HEK293T (cell line): ENCODE measurements around the gene H1-8.

Experiments
- CTCF ChIA-PET: fragments of 350-600 bp; formaldehyde crosslinking; extraction: SDS; loops from one replicate; lab custom pipeline; 2021; ENCODE audit warnings: antibody characterized with exemption, inconsistent platforms; lab: Yijun Ruan, JAX
- POLR2A ChIA-PET: fragments of 350-600 bp; formaldehyde crosslinking; extraction: SDS; loops from one replicate; lab custom pipeline; 2020; ENCODE audit warnings: antibody characterized with exemption, inconsistent platforms; lab: Yijun Ruan, JAX
- DNase-seq: peaks from one replicate; pipeline ENCODE4 v3.0.0; 2012; ENCODE audit warnings: mixed read lengths; ENCODE audit errors: extremely low spot score
- ARNT ChIP-seq: fragments of 450-650 bp; IDR thresholded peaks from 2 replicates; pipeline ENCODE4 v1.6.1; 2017; ENCODE audit warnings: mild to moderate bottlenecking
- BHLHE40 ChIP-seq: fragments of 450-650 bp; IDR thresholded peaks from 2 replicates; pipeline ENCODE4 v1.6.1; 2016; ENCODE audit warnings: mild to moderate bottlenecking, moderate library complexity, borderline replicate concordance
- CTBP1 ChIP-seq: fragments of 450-650 bp; IDR thresholded peaks from 2 replicates; pipeline ENCODE4 v1.6.1; 2016; ENCODE audit warnings: borderline replicate concordance
- ELF4 ChIP-seq: fragments of 450-650 bp; IDR thresholded peaks from 2 replicates; pipeline ENCODE4 v1.6.1; 2017; ENCODE audit warnings: antibody characterized with exemption
- FOXA1 ChIP-seq: fragments of 450-650 bp; IDR thresholded peaks from 2 replicates; pipeline ENCODE4 v1.6.1; 2016; ENCODE audit warnings: mild to moderate bottlenecking
- FOXK2 ChIP-seq: fragments of 450-650 bp; IDR thresholded peaks from 2 replicates; pipeline ENCODE4 v1.6.1; 2016; ENCODE audit warnings: mild to moderate bottlenecking
- FOXM1 ChIP-seq: fragments of 450-650 bp; IDR thresholded peaks from 2 replicates; pipeline ENCODE4 v1.6.1; 2017; ENCODE audit warnings: mild to moderate bottlenecking, borderline replicate concordance
- HDGF ChIP-seq: fragments of 450-650 bp; IDR thresholded peaks from 2 replicates; pipeline ENCODE4 v1.6.1; 2017; ENCODE audit warnings: antibody characterized with exemption, borderline replicate concordance
- L3MBTL2 ChIP-seq: fragments of 450-650 bp; conservative IDR thresholded peaks from 2 replicates; pipeline ENCODE4 v1.6.1; 2016; ENCODE audit warnings: mild to moderate bottlenecking
- LEF1 ChIP-seq: fragments of 450-650 bp; IDR thresholded peaks from 2 replicates; pipeline ENCODE4 v1.6.1; 2017; ENCODE audit warnings: mild to moderate bottlenecking, borderline replicate concordance
- NFRKB ChIP-seq: fragments of 450-650 bp; IDR thresholded peaks from 2 replicates; pipeline ENCODE4 v1.6.1; 2016; ENCODE audit warnings: mild to moderate bottlenecking, moderate library complexity
- PKNOX1 ChIP-seq: fragments of 450-650 bp; IDR thresholded peaks from 2 replicates; pipeline ENCODE4 v1.6.1; 2016
- SP1 ChIP-seq: fragments of 450-650 bp; IDR thresholded peaks from 2 replicates; pipeline ENCODE4 v1.6.1; 2017
- SUZ12 ChIP-seq: fragments of 450-650 bp; IDR thresholded peaks from 2 replicates; pipeline ENCODE4 v1.6.1; 2016; ENCODE audit warnings: mild to moderate bottlenecking
- TARDBP ChIP-seq: fragments of 450-650 bp; IDR thresholded peaks from 2 replicates; pipeline ENCODE4 v1.6.1; 2016
- ZNF384 ChIP-seq: fragments of 450-650 bp; IDR thresholded peaks from 2 replicates; pipeline ENCODE4 v1.6.1; 2016

Gene H1-8

GRCh38 chr3:129569856-129570255 is 26.9 kb downstream of the H1-8 start:
- ChIA-PET CTCF (no interaction called here), POLR2A (no interaction called here)
- DNase-seq, result no peak
- TF ChIP-seq PKNOX1 (no peak), TARDBP (no peak), BHLHE40 (no peak), L3MBTL2 (no peak), CTBP1 (no peak), SUZ12 (no peak), HDGF (no peak), ARNT (no peak), SP1 (no peak), NFRKB (no peak), FOXA1 (no peak), FOXM1 (no peak), LEF1 (no peak), ELF4 (no peak)

GRCh38 chr3:129571605-129572547 is 28.9 kb downstream of the H1-8 start:
- no peak for DNase-seq
- ChIA-PET POLR2A (interaction anchor here (1.3 kb wide), 1 partner anchor 10 kb away, joined by 3 read pairs; no protein-coding TSS in a partner anchor), CTCF (no interaction called here)
- TF ChIP-seq CTBP1, result no peak
- TF ChIP-seq PKNOX1, result no peak
- TF ChIP-seq SP1, result no peak
- TF ChIP-seq ARNT, result no peak
- TF ChIP-seq SUZ12, result no peak
- no peak for TF ChIP-seq FOXA1
- TF ChIP-seq HDGF, result no peak
- no peak for TF ChIP-seq FOXK2
- no peak for TF ChIP-seq NFRKB
- no peak for TF ChIP-seq L3MBTL2

GRCh38 chr3:129572603-129573002 is 29.6 kb downstream of the H1-8 start:
- DNase-seq, result no peak
- POLR2A ChIA-PET, result no interaction called here
- TF ChIP-seq LEF1 (no peak), CTBP1 (no peak), SP1 (no peak), PKNOX1 (no peak), FOXM1 (no peak)
- CTCF ChIA-PET, result no interaction called here

- CTCF ChIA-PET, result no interaction called here
- POLR2A ChIA-PET, result no interaction called here
- TF ChIP-seq TARDBP (no peak), FOXK2 (no peak), ZNF384 (no peak), LEF1 (no peak), ARNT (no peak), SUZ12 (no peak)
- no peak for DNase-seq
Observed at GRCh38 chr3:129573493-129573892, 30.5 kb downstream of the H1-8 start.

- TF ChIP-seq ARNT (no peak), TARDBP (no peak), ELF4 (no peak), LEF1 (no peak), NFRKB (no peak), FOXM1 (no peak), FOXK2 (no peak), BHLHE40 (no peak), HDGF (no peak), FOXA1 (no peak), CTBP1 (no peak), PKNOX1 (no peak), L3MBTL2 (no peak), SP1 (no peak), SUZ12 (no peak), ZNF384 (no peak)
- POLR2A ChIA-PET, result no interaction called here
- CTCF ChIA-PET, result no interaction called here
- no peak for DNase-seq
Observed at GRCh38 chr3:129574206-129574605, 31.2 kb downstream of the H1-8 start.

GRCh38 chr3:129575233-129575996 is 32.4 kb downstream of the H1-8 start:
- POLR2A ChIA-PET, result no interaction called here
- TF ChIP-seq SP1 (no peak), SUZ12 (no peak), CTBP1 (no peak), NFRKB (no peak), ARNT (no peak), BHLHE40 (no peak), L3MBTL2 (no peak)
- CTCF ChIA-PET, result no interaction called here
- no peak for DNase-seq
